ENCODE data around the gene SEC16B. TPM values are rescaled to one million over a fixed set of nuclear protein-coding genes. Genes with fewer than 3 reads are reported as not detected.

SEC16B gene
- total RNA-seq, 1 donor from 2014 or later, result 2.2 TPM

- TF ChIP-seq CTCF (IDR thresholded peaks at IDR 0.05), result no peak
- H3K27me3 ChIP-seq, result no peaks in the 10 kb centered on the region
- H3K4me3 ChIP-seq, result no peak overlapping the region
- no peak for DNase-seq
- intact Hi-C loops (cut with DNase I), result no loop called here
- no peaks in the 10 kb centered on the region for H3K36me3 ChIP-seq
- H3K9me3 ChIP-seq, result no peaks in the 10 kb centered on the region
- no peak for ATAC-seq
- H3K27ac ChIP-seq, result no peak overlapping the region
- no peaks in the 10 kb centered on the region for H3K4me1 ChIP-seq
These were observed 64.2 kb downstream of the SEC16B start for GRCh38 chr1:177905686-177906085.

- Histone ChIP-seq H3K9me3 (no peaks in the 10 kb centered on the region), H3K27me3 (no peaks in the 10 kb centered on the region), H3K27ac (no peak overlapping the region), H3K4me1 (no peaks in the 10 kb centered on the region), H3K36me3 (no peaks in the 10 kb centered on the region), H3K4me3 (no peak overlapping the region)
- intact Hi-C loops (cut with DNase I), result no loop called here
- DNase-seq, result no peak
- ATAC-seq, result no peak
- no peak for TF ChIP-seq CTCF (IDR thresholded peaks at IDR 0.05)
These were observed 67.6 kb downstream of the SEC16B start for GRCh38 chr1:177902266-177902665.

GRCh38 chr1:177897998-177898654, 71.7 kb downstream of the SEC16B start:
- TF ChIP-seq CTCF (IDR thresholded peaks at IDR 0.05), result no peak
- no peaks in the 10 kb centered on the region for H3K27me3 ChIP-seq
- no peaks in the 10 kb centered on the region for H3K4me1 ChIP-seq
- intact Hi-C loops (cut with DNase I), result no loop called here
- no peak for DNase-seq
- H3K9me3 ChIP-seq, result no peaks in the 10 kb centered on the region
- no peak overlapping the region for H3K4me3 ChIP-seq
- ATAC-seq, result no peak
- no peaks in the 10 kb centered on the region for H3K36me3 ChIP-seq
- H3K27ac ChIP-seq, result no peak overlapping the region

GRCh38 chr1:177897281-177897997, 72.4 kb downstream of the SEC16B start:
- Histone ChIP-seq H3K27ac (no peak overlapping the region), H3K27me3 (no peaks in the 10 kb centered on the region), H3K36me3 (no peaks in the 10 kb centered on the region), H3K4me1 (no peaks in the 10 kb centered on the region), H3K4me3 (no peak overlapping the region), H3K9me3 (no peaks in the 10 kb centered on the region)
- DNase-seq (no peak), ATAC-seq (peak; percentile 24)
- no peak for TF ChIP-seq CTCF (IDR thresholded peaks at IDR 0.05)
- intact Hi-C loops (cut with DNase I), result no loop called here

Other genes with a start within 250 kb of the SEC16B start
- gene RASAL2, start 124.0 kb upstream of the SEC16B start, total RNA-seq, result 39.4 TPM

Measured in upper lobe of right lung (tissue), 1 donor.